T-helper 1 cell treated with Interleukin-12 subunit alpha and Interleukin-12 subunit beta and Interleukin-4 antibody, amounts not matched to agents 30 μg/mL and 1 μg/mL, for 36 hours (primary cell): Measurements from ENCODE around the gene P2RY8.
A peak's percentile ranks its signal among the peaks of the same experiment; 100 is the strongest.
"Not testable (repeated sequence)": the region's sequence is repeated elsewhere in the genome, so short reads cannot be mapped to it uniquely, and the experiment has no call there.

ENCODE experiments used
- H3K27ac Mint-ChIP-seq: one replicate; pipeline ENCODE4 v1.8.0; 2021; ENCODE audit warnings: mild to moderate bottlenecking, mixed read lengths
- H3K27me3 Mint-ChIP-seq: one replicate; pipeline ENCODE4 v1.8.0; 2021; ENCODE audit warnings: low read depth, mixed read lengths
- H3K36me3 Mint-ChIP-seq: one replicate; pipeline ENCODE4 v1.8.0; 2021; ENCODE audit warnings: low read depth, mixed read lengths
- H3K4me1 Mint-ChIP-seq: one replicate; pipeline ENCODE4 v1.8.0; 2021; ENCODE audit warnings: low read depth, mixed read lengths
- H3K4me3 Mint-ChIP-seq: one replicate; pipeline ENCODE4 v1.8.0; 2021; ENCODE audit warnings: mild to moderate bottlenecking, moderate library complexity, mixed read lengths
- H3K9me3 Mint-ChIP-seq: one replicate; pipeline ENCODE4 v1.8.0; 2021; ENCODE audit warnings: mixed read lengths

The P2RY8 gene

GRCh38 chrX:1427756-1428155 lies 109.2 kb downstream of the P2RY8 start:
- Mint-ChIP-seq H3K4me3 (no peak overlapping the region), H3K36me3 (peaks cover 55% of the 10 kb centered on the region), H3K4me1 (no peaks in the 10 kb centered on the region), H3K27me3 (no peaks in the 10 kb centered on the region), H3K27ac (no peak overlapping the region), H3K9me3 (peaks cover 21% of the 10 kb centered on the region)

- H3K27me3 Mint-ChIP-seq, H3K4me1 Mint-ChIP-seq, H3K4me3 Mint-ChIP-seq, H3K27ac Mint-ChIP-seq: not testable (repeated sequence)
- peaks cover 62% of the 10 kb centered on the region for H3K36me3 Mint-ChIP-seq
- H3K9me3 Mint-ChIP-seq = peaks cover 32% of the 10 kb centered on the region
Observed at GRCh38 chrX:1426321-1426720, 110.7 kb downstream of the P2RY8 start.

- Mint-ChIP-seq H3K36me3 (peaks cover 64% of the 10 kb centered on the region), H3K4me3 (no peak overlapping the region)
Observed at GRCh38 chrX:1425381-1425780, 111.6 kb downstream of the P2RY8 start.

GRCh38 chrX:1424147-1424851 lies 112.7 kb downstream of the P2RY8 start:
- no peak overlapping the region for H3K4me3 Mint-ChIP-seq
- H3K4me1 Mint-ChIP-seq = no peaks in the 10 kb centered on the region
- no peaks in the 10 kb centered on the region for H3K27me3 Mint-ChIP-seq
- peaks cover 32% of the 10 kb centered on the region for H3K9me3 Mint-ChIP-seq
- no peak overlapping the region for H3K27ac Mint-ChIP-seq
- H3K36me3 Mint-ChIP-seq = peaks cover 69% of the 10 kb centered on the region

More at GRCh38 chrX:1425381-1425780, 111.6 kb downstream of the P2RY8 start:
- Mint-ChIP-seq H3K9me3 (peaks cover 32% of the 10 kb centered on the region), H3K27ac (no peak overlapping the region), H3K27me3 (no peaks in the 10 kb centered on the region), H3K4me1 (no peaks in the 10 kb centered on the region)

DNA sequence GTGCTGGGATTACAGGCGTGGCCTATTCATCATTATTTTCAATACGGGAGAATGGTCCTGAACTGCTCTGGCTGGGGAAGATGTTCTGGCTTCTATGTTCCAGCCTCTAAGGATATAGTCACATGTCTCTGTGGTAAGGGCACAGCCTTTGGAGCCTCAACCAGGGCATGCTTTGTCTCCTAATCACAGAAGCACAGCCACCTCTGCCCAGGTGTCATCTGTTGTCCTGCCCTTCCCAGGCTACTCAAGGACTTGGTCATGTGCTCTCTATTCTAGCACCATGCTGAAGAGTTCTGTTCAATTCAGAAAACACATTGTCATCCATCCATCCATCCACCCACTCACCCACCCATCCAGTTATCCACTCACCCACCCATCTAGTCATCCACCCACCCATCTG lies 113.8 kb downstream of the P2RY8 start:
- Mint-ChIP-seq H3K36me3 (peaks cover 72% of the 10 kb centered on the region), H3K27ac (no peak overlapping the region), H3K4me1 (no peaks in the 10 kb centered on the region), H3K4me3 (no peak overlapping the region), H3K27me3 (no peaks in the 10 kb centered on the region), H3K9me3 (peaks cover 32% of the 10 kb centered on the region)

GRCh38 chrX:1422135-1422465 lies 114.9 kb downstream of the P2RY8 start:
- Mint-ChIP-seq H3K4me3 (no peak overlapping the region), H3K36me3 (peaks cover 68% of the 10 kb centered on the region), H3K27ac (no peak overlapping the region), H3K9me3 (peaks cover 32% of the 10 kb centered on the region), H3K27me3 (no peaks in the 10 kb centered on the region), H3K4me1 (no peaks in the 10 kb centered on the region)

DNA sequence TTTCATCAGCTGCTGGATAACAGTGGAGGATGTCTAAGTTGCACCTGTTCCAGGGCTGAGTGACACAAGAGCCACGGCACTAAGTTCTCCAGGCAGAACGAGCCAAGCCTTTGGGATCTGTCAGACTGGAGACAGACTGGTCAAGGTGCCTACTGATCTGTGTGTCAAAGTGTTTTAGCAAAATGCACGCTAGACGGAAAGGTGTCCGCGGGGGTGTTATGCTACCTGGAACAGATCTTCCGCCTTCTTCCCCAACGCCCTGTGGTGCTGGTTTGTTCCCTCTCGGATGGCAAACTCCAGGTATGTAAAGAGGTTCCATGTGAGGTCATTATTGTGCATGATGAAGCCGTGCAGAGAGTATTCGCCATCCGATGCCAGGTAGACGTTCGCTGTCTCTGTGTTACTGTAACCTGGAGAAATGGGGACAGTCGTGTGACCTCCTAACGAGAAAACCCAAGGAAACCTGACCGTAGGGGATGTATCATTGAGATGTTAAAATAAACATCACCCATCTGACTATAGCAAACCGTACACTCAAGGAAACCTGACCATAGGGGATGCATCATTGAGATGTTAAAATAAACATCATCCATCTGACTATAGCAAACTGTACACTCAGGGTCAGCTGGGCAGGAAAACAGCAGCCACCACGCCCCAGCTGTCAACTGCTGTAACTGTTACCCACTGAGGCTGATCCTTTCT lies 115.4 kb downstream of the P2RY8 start:
- H3K4me1 Mint-ChIP-seq = no peaks in the 10 kb centered on the region
- H3K4me3 Mint-ChIP-seq = no peak overlapping the region
- peaks cover 32% of the 10 kb centered on the region for H3K9me3 Mint-ChIP-seq
- H3K36me3 Mint-ChIP-seq = peaks cover 62% of the 10 kb centered on the region
- H3K27me3 Mint-ChIP-seq = no peaks in the 10 kb centered on the region
- H3K27ac Mint-ChIP-seq = no peak overlapping the region

DNA sequence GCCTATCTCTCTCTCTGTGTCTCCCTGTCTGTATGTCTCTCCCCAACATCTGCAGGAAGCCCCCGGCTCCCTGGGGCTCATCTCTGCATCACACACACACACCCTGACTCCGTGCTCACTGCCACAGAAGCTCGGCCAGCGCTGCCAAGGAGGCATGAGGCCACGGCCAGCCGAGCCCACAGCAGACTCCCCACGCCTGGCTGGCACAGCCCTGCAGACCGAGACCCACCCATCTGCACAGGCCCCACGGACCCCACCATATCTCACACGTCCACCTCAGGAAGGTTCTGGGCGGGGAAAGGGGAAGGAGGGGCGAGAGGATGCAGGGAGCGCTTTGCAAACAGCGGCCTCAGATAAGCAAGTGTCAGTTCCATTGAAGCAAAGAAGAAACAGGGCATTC lies 116.6 kb downstream of the P2RY8 start:
- Mint-ChIP-seq H3K4me1 (no peaks in the 10 kb centered on the region), H3K4me3 (no peak overlapping the region), H3K9me3 (peaks cover 32% of the 10 kb centered on the region), H3K27ac (no peak overlapping the region), H3K36me3 (peaks cover 53% of the 10 kb centered on the region), H3K27me3 (no peaks in the 10 kb centered on the region)

DNA sequence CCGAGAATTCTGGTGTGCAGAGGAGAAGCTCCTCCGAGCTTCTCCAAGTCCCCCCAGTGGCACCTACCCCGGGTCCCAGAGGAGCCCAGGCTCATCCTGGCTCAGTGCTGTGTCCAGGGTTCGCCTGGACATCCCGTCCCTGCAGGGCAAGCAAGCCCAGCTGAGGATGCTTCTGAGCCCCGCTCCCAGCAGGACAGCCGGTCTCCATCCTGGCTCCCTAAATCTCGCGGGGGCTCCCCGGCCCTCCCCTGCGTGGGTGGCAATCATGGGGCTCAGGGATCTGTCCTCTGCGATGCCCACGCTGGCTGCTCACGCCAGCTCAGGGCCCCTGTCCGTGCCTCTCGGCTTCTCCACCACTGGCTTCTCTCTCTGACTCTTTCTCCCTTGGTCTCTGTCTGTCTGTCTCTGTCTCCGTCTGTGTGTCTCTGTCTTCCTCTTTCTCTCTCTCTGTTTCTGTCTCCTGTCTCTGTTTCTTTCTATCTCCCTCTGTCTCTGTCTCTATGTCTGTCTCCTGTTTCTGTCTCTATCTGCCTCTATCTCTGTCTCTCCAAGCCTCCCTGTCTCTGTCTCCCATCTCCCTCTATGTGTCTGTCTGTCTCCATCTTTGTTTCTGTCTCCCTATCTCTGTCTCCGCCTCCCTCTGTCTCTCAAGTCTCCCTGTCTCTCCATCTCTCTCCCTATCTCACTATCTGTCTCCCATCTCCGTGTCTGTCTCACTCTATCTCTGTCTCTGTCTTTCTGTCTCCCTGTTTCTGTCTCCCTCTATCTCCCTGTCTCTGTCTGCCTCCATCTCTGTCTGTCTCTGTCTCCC lies 117.2 kb downstream of the P2RY8 start:
- H3K9me3 Mint-ChIP-seq = peaks cover 28% of the 10 kb centered on the region
- no peaks in the 10 kb centered on the region for H3K4me1 Mint-ChIP-seq
- no peak overlapping the region for H3K4me3 Mint-ChIP-seq
- peak overlapping the region; percentile 2 for H3K27ac Mint-ChIP-seq
- no peaks in the 10 kb centered on the region for H3K27me3 Mint-ChIP-seq
- peaks cover 47% of the 10 kb centered on the region for H3K36me3 Mint-ChIP-seq

- no peak overlapping the region for H3K27ac Mint-ChIP-seq
- H3K36me3 Mint-ChIP-seq = peaks cover 41% of the 10 kb centered on the region
- H3K9me3 Mint-ChIP-seq = peaks cover 21% of the 10 kb centered on the region
- H3K4me1 Mint-ChIP-seq = peaks cover under 1% of the 10 kb centered on the region
- no peaks in the 10 kb centered on the region for H3K27me3 Mint-ChIP-seq
- H3K4me3 Mint-ChIP-seq = no peak overlapping the region
Observed at GRCh38 chrX:1418901-1419544, 118.0 kb downstream of the P2RY8 start.

DNA sequence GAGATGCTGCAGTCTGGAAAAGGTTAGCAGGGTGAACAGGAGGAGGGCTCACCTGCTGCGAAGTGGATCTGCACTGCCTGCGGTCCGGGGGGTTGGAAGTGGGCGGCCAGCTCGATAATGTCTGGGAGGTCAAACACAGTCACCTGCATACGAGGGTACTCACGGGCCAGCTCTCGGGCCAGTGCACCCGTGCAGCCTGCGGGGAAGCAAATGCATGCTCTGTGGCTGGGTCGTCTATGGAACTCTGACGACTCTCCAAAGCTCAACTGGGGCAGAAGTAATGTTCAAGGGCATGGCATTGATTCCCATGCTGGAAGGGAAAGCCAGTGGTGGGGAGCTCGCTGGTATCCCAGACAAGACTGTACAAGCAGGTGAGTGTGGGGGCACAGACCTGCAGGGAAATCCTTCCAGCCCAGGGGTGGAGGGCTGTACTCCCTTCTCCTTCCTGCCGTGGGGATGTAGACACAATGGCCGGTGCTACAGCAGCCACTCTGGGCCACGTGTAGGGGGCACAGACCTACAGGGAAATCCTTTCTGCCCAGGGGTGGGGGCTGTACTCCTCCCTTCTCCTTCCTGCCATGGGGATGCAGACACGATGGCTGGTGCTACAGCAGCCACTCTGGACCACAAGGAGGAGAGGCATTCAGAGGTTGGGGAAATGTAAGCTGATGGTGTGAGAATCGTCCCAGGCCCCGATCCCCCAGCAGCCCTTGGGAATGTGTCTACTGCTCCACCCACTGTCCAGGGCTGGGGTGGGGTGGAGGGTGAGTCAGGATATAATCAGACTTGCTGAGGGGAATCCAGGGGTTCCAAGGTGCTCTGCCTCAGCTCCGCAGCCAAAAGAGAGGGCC lies 118.8 kb downstream of the P2RY8 start:
- H3K9me3 Mint-ChIP-seq = peaks cover 13% of the 10 kb centered on the region
- peaks cover 3% of the 10 kb centered on the region for H3K4me1 Mint-ChIP-seq
- H3K36me3 Mint-ChIP-seq = peaks cover 40% of the 10 kb centered on the region
- no peaks in the 10 kb centered on the region for H3K27me3 Mint-ChIP-seq
- H3K4me3 Mint-ChIP-seq = no peak overlapping the region
- no peak overlapping the region for H3K27ac Mint-ChIP-seq

DNA sequence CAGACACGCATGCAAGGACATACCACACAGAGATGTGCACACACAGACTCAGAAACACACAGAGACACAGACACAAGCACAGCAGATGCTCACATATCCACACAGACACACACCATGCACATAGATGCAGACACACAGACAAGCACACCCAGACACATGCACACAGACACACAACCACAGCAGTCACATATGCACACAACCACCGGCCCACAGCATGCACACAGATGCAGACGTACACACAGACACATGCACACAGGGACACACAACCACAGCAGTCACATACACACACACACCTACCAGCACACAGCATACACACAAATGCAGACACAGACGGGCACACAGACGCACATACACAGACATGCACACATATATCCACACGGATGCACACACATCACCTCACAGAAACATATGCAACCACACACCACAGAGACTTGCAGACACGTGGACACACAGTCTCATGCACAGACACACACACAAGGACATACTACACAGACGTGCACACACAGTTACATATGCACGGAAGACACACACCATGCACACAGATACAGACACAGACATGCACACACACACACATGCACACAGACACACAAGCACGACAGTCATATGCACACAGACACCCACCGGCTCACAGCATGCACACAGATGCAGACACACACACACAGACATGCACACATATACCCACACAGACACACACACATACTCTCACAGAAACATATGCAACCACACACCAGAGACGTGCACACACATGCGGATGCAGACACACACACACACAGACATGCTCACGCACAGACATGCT lies 119.8 kb downstream of the P2RY8 start:
- Mint-ChIP-seq H3K4me1 (peaks cover 3% of the 10 kb centered on the region), H3K27ac (no peak overlapping the region), H3K27me3 (no peaks in the 10 kb centered on the region), H3K9me3 (peaks cover 7% of the 10 kb centered on the region), H3K4me3 (no peak overlapping the region), H3K36me3 (peaks cover 38% of the 10 kb centered on the region)

GRCh38 chrX:1416327-1416784 lies 120.6 kb downstream of the P2RY8 start:
- Mint-ChIP-seq H3K4me3 (no peak overlapping the region), H3K9me3 (no peaks in the 10 kb centered on the region), H3K36me3 (peaks cover 33% of the 10 kb centered on the region), H3K4me1 (peaks cover 3% of the 10 kb centered on the region), H3K27ac (no peak overlapping the region), H3K27me3 (no peaks in the 10 kb centered on the region)
